Panc1 (cell line): ENCODE results near the gene RYR3.

Experiments used
- POLR2AphosphoS5 ChIP-seq: IDR thresholded peaks from 2 replicates; pipeline ENCODE4 v1.6.1; 2012; ENCODE audit warnings: mild to moderate bottlenecking, low read depth, low read length, moderate library complexity
- SIN3A ChIP-seq: IDR thresholded peaks from 2 replicates; pipeline ENCODE4 v1.6.1; 2012; ENCODE audit warnings: low read depth, mild to moderate bottlenecking, low read length, moderate library complexity, borderline replicate concordance; ENCODE audit not compliant: insufficient read depth
- TF ChIP-seq, protein P1 (sequence below): fragments of 450-650 bp; IDR thresholded peaks from 2 replicates; pipeline ENCODE4 v1.5.1; 2017; ENCODE audit warnings: mild to moderate bottlenecking
- TF ChIP-seq, protein P2 (sequence below), 2 experiments: IDR thresholded peaks; 2 replicates each; pipeline ENCODE4 v1.6.1; 2011 to 2012; ENCODE audit warnings: low read depth in 2 of 2, control low read depth in 1 of 2, low read length in 1 of 2, mild to moderate bottlenecking in 1 of 2, moderate library complexity in 1 of 2; ENCODE audit not compliant: insufficient read depth in 1 of 2

DNA sequence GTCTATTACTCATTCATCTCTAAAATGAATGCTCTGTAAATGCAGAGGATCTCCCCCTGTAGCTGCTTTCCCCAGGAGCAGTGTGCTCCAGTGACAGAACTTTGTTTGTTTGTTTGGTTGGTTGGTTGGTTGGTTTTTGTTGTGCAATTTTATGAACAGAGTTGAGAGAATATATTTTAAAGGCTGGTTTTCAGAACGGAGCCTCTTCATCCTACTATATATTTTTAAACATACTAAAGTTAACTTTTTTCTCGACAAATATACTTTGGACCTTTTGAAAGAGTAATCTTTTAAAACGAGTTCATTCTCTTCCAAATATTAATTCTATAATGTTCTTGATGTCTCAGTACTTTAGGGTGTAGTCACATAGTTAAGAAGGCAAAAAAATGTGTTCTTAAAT is 20.2 kb downstream of the RYR3 start:
- TF ChIP-seq, protein P1, sequence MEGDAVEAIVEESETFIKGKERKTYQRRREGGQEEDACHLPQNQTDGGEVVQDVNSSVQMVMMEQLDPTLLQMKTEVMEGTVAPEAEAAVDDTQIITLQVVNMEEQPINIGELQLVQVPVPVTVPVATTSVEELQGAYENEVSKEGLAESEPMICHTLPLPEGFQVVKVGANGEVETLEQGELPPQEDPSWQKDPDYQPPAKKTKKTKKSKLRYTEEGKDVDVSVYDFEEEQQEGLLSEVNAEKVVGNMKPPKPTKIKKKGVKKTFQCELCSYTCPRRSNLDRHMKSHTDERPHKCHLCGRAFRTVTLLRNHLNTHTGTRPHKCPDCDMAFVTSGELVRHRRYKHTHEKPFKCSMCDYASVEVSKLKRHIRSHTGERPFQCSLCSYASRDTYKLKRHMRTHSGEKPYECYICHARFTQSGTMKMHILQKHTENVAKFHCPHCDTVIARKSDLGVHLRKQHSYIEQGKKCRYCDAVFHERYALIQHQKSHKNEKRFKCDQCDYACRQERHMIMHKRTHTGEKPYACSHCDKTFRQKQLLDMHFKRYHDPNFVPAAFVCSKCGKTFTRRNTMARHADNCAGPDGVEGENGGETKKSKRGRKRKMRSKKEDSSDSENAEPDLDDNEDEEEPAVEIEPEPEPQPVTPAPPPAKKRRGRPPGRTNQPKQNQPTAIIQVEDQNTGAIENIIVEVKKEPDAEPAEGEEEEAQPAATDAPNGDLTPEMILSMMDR = no peak
- TF ChIP-seq, protein P2, sequence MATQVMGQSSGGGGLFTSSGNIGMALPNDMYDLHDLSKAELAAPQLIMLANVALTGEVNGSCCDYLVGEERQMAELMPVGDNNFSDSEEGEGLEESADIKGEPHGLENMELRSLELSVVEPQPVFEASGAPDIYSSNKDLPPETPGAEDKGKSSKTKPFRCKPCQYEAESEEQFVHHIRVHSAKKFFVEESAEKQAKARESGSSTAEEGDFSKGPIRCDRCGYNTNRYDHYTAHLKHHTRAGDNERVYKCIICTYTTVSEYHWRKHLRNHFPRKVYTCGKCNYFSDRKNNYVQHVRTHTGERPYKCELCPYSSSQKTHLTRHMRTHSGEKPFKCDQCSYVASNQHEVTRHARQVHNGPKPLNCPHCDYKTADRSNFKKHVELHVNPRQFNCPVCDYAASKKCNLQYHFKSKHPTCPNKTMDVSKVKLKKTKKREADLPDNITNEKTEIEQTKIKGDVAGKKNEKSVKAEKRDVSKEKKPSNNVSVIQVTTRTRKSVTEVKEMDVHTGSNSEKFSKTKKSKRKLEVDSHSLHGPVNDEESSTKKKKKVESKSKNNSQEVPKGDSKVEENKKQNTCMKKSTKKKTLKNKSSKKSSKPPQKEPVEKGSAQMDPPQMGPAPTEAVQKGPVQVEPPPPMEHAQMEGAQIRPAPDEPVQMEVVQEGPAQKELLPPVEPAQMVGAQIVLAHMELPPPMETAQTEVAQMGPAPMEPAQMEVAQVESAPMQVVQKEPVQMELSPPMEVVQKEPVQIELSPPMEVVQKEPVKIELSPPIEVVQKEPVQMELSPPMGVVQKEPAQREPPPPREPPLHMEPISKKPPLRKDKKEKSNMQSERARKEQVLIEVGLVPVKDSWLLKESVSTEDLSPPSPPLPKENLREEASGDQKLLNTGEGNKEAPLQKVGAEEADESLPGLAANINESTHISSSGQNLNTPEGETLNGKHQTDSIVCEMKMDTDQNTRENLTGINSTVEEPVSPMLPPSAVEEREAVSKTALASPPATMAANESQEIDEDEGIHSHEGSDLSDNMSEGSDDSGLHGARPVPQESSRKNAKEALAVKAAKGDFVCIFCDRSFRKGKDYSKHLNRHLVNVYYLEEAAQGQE (IDR thresholded peaks at IDR 0.05; ENCODE audit: insufficient read depth in 1 of 2, low read depth in 2 of 2, low read length in 1 of 2) = no peak
- TF ChIP-seq POLR2AphosphoS5 = no peak
- no peak for TF ChIP-seq SIN3A
